Activated T-cell treated with anti-CD3 and anti-CD28 coated beads, Interleukin-2, amount 50 U/mL, for 72 hours (primary cell): ENCODE data around the gene GPS2. TPM values are rescaled to one million over a fixed set of nuclear protein-coding genes. Genes with fewer than 3 reads are reported as not detected.

Source experiments
- ATAC-seq, 2 donors: fragments of 150-1000 bp; cut with Tn5 transposase; replicated peaks in 1 of 2; 2 replicates each; pipeline ENCODE4 v1.10.0; 2021; ENCODE audit warnings: moderate library complexity in 2 of 2, mild to moderate bottlenecking in 1 of 2
- DNase-seq, 2 donors: peaks; one replicate each; pipeline ENCODE4 v3.0.0; 2021 to 2022; ENCODE audit warnings: mixed read lengths in 1 of 2
- H3K27ac Mint-ChIP-seq: one replicate; pipeline ENCODE4 v1.8.0; 2022; ENCODE audit warnings: mild to moderate bottlenecking, moderate library complexity, mixed read lengths
- H3K27me3 Mint-ChIP-seq: one replicate; pipeline ENCODE4 v1.8.0; 2022; ENCODE audit warnings: low read depth, mixed read lengths
- H3K36me3 Mint-ChIP-seq, 2 donors: one replicate each; pipeline ENCODE4 v1.8.0; 2022; ENCODE audit warnings: mixed read lengths in 2 of 2, mild to moderate bottlenecking in 1 of 2; ENCODE audit not compliant: insufficient read depth in 2 of 2
- H3K4me1 Mint-ChIP-seq: one replicate; pipeline ENCODE4 v1.8.0; 2022; ENCODE audit warnings: low read depth, mixed read lengths
- H3K4me3 Mint-ChIP-seq, 2 donors: one replicate each; pipeline ENCODE4 v1.8.0; 2022; ENCODE audit warnings: mild to moderate bottlenecking in 2 of 2, mixed read lengths in 2 of 2, moderate library complexity in 2 of 2
- H3K9me3 Mint-ChIP-seq, 2 donors: one replicate each; pipeline ENCODE4 v1.8.0; 2022; ENCODE audit warnings: mixed read lengths in 2 of 2
- total RNA-seq, 2 donors: library from RNA; stranded (reverse); gene quantifications; one replicate each; pipeline ENCODE4 v1.2.3, GENCODE V29; 2022

Gene GPS2, protein sequence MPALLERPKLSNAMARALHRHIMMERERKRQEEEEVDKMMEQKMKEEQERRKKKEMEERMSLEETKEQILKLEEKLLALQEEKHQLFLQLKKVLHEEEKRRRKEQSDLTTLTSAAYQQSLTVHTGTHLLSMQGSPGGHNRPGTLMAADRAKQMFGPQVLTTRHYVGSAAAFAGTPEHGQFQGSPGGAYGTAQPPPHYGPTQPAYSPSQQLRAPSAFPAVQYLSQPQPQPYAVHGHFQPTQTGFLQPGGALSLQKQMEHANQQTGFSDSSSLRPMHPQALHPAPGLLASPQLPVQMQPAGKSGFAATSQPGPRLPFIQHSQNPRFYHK
- 10 to 100 TPM; 50.5 to 50.7 TPM for total RNA-seq

DNA sequence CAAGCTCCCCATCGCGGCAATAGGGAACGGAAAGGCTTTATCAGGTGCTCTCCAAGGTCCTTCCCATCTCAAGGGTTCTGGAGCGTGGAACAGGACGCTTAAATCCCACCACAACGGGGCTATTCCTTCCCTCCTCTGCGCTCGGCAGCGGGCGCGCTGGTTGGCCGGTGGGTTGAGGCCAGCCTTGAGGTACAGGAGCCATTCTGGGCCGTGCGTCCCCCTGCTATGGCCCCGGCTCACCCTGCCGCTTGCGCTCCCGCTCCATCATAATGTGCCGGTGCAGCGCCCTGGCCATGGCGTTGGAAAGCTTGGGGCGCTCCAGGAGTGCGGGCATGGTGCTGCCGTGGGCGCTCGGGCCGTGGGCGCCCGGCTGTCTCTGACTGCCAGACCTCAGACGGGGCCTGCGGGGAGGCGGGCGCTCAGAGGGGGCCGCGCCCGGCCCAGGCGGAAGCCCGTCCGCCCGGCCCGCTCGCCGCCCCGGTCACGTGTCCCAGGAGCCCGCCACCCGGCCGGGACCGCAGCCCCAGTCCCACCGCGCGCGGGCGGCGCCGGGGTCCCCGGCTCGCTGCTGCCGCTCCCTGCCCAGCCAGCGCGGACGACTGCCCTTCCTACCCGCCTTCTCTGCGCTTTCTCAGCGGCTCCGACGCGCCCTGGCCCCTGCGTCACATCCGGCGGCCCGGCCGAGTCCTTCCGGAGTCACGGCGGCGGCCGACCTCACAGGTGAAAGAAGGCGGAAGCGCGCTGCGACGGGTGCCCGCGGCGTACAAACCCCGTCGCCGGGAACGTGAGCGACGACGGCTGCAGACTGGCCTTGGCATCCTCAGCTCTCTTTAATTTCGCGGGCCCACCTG, at the start of gene GPS2:
Gene GPS2 (minus strand): TSS at position 642 of the 851 bp plus-strand sequence. CDS start 308 bp downstream, at position 334.
- Mint-ChIP-seq H3K36me3 (peaks cover 22 to 25% of the 10 kb centered on the region in 2 donors), H3K4me3 (peak within 1 kb of the TSS; percentile 93 to 96), H3K4me1 (peaks cover 62% of the 10 kb centered on the region), H3K27ac (peak within 1 kb of the TSS; percentile 92), H3K27me3 (no peaks in the 10 kb centered on the region), H3K9me3 (no peaks in the 10 kb centered on the region)
- DNase-seq (peak; percentile 94 to 97), ATAC-seq (peak; percentile 89 to 91)

DNA sequence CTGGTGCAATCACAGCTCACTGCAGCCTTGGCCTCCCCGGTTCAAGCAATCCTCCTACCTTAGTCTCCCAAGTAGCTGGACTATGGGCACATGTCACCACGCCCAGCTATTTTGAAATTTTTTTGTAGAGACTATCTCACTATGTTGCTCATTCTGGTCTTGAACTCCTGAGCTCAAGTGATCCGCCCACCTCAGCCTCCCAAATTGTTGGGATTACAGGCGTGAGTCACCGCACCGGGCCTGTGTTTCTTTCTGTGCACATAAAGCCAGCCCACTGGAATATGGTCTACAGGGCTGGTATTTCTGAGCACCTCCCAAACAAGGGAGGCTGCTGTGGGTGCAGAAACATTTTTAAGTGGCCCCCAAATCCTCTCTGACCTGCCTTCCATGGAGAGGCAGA, 48.2 kb upstream of the GPS2 start:
- ATAC-seq (no peak), DNase-seq (no peak)
- Mint-ChIP-seq H3K4me3 (no peak overlapping the region), H3K27me3 (peaks cover 5% of the 10 kb centered on the region), H3K9me3 (no peaks in the 10 kb centered on the region), H3K27ac (no peak overlapping the region), H3K4me1 (no peaks in the 10 kb centered on the region), H3K36me3 (no peaks in the 10 kb centered on the region)

DNA sequence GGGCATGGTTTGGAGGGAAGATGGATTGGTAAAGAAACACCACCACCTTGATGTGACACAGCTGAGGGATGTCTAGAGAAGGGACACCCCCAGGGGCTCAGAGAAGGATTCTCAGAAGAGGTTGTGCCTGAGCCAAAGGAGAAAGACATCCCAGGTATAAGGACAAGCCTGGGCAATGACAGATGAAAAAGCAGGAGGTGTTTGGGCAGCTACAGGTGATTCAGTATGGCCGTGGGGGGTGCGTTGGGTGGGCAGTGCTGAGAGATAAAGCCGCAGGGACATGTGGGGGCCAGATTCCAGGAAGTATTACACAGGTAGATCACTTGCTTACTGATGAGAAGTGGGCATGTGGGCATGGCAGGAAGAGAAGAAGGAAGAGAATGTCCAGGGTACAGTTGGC, 46.7 kb upstream of the GPS2 start:
- H3K27ac Mint-ChIP-seq: no peak overlapping the region
- no peaks in the 10 kb centered on the region for H3K9me3 Mint-ChIP-seq
- no peak overlapping the region for H3K4me3 Mint-ChIP-seq
- peaks cover 8% of the 10 kb centered on the region for H3K27me3 Mint-ChIP-seq
- H3K36me3 Mint-ChIP-seq: no peaks in the 10 kb centered on the region
- ATAC-seq: no peak
- no peaks in the 10 kb centered on the region for H3K4me1 Mint-ChIP-seq
- DNase-seq: no peak

DNA sequence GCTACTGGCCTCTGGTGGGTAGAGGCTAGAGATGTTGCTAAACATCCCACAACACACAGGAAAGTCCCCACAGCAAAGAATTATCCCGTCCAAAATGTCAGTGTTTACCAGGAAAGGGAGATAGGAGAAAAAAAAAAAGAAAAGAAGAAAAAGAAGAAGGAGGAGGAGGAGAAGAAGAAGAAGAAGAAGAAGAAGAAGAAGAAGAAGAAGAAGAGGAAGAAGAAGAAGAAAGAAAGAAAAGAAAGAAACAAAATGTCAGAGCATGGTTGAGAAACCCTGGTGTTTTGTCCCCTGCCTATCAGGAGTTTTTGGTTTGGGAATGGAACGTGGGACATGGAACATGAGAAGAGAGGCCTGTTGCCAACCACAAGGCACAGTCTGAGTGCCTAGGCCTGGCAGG, 42.2 kb upstream of the GPS2 start:
- ATAC-seq: no peak
- Mint-ChIP-seq H3K9me3 (no peaks in the 10 kb centered on the region), H3K4me3 (no peak overlapping the region), H3K36me3 (peaks cover 0 to 1% of the 10 kb centered on the region in 2 donors), H3K27me3 (peaks cover 12% of the 10 kb centered on the region), H3K4me1 (peaks cover 28% of the 10 kb centered on the region), H3K27ac (peak overlapping the region; percentile 72)
- DNase-seq: no peak

DNA sequence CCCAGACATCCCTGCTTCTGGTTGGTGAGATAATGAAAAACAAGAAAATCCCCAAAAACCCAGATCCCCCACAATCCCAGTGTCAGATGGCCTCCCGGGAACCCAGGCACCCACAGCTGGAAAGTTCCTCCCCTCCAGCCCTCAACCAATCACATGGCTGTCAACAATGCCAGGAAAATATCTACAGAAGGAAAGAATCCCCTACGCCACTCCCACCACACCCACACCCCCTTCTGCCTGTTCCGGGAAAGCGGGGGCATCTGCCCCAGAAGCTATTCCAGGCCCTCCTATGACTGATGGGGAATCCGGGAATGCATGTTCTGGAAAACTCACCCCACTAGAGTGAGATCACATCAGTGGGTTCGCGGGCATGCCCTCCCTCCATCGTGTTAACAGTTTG, 41.6 kb upstream of the GPS2 start:
- no peak overlapping the region for H3K4me3 Mint-ChIP-seq
- no peaks in the 10 kb centered on the region for H3K9me3 Mint-ChIP-seq
- peaks cover 0 to 2% of the 10 kb centered on the region in 2 donors for H3K36me3 Mint-ChIP-seq
- H3K4me1 Mint-ChIP-seq: peaks cover 30% of the 10 kb centered on the region
- H3K27ac Mint-ChIP-seq: no peak overlapping the region
- ATAC-seq: no peak
- H3K27me3 Mint-ChIP-seq: peaks cover 11% of the 10 kb centered on the region
- no peak for DNase-seq

DNA sequence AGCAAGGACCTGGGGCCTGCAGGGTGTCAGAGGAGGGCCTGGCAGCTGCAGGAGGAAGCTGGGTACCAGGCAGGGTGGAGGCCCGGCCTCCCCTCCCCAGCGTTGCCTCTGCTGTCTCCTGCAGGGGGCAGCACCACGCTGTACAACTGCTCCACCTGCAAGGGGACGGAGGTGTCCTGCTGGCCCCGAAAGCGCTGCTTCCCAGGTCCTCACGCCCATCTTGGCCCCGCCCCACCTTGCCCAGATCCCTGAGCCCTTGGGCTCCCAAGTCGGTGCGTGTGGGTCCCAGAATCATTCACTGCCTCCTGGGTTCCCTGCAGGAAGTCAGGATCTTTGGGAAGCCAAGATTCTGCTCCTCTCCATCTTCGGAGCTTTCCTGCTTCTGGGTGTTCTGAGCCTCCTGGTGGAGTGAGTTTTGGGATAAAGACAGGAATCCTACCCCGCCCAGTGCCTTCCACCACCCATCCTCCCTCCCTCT, 41.0 kb upstream of the GPS2 start:
- peaks cover 34% of the 10 kb centered on the region for H3K4me1 Mint-ChIP-seq
- H3K27ac Mint-ChIP-seq: no peak overlapping the region
- DNase-seq (peak; percentile 91), ATAC-seq (peak; percentile 66 to 70)
- H3K36me3 Mint-ChIP-seq: peaks cover 2 to 4% of the 10 kb centered on the region in 2 donors
- no peaks in the 10 kb centered on the region for H3K9me3 Mint-ChIP-seq
- peaks cover 6% of the 10 kb centered on the region for H3K27me3 Mint-ChIP-seq
- no peak overlapping the region for H3K4me3 Mint-ChIP-seq

DNA sequence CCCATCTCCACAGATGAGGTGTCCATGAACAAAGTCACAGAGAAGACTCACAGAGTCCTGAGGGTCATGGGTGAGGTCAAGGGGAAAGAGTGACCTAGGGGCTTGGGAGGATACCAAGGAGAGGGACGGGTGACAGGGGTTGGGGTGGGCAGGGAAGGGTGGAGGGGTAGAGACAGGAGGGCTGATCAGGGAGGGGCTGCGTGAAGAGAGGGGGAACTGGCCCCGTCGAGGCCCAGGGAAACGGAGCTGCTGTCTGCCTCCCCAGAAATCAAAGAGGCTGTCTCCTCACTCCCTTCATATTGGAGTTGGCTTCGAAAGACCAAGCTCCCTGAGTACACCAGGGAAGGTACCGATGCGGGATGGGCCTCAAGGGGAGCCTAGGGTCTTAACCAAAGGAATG, 40.4 kb upstream of the GPS2 start:
- Mint-ChIP-seq H3K4me3 (peak overlapping the region in 1 of 2 donors; percentile 27), H3K27me3 (peaks cover 6% of the 10 kb centered on the region), H3K9me3 (no peaks in the 10 kb centered on the region), H3K27ac (no peak overlapping the region), H3K36me3 (peaks cover 2 to 4% of the 10 kb centered on the region in 2 donors), H3K4me1 (peaks cover 37% of the 10 kb centered on the region)
- no peak for DNase-seq
- ATAC-seq: no peak

DNA sequence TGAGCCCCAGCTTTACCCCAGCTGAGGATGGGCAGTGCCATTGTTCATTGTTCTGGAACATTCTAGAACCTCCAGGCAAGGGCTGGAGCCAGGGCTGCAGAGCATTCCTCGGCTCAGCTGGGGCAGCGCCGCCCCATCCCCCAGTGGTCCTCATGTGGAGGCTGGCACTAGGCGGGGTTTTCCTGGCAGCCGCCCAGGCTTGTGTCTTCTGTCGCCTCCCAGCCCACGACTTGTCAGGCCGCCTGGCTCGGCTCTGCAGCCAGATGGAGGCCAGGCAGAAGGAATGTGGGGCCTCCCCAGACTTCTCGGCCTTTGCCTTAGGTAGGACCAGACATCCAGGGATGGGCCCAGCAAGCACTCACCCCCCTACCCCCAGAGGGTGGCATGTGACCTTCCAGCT, 39.9 kb upstream of the GPS2 start, which contains the start of gene TMEM95:
Gene TMEM95 (plus strand): TSS at position 104 of the 400 bp plus-strand sequence. CDS start 49 bp downstream, at position 153.
- DNase-seq (no peak), ATAC-seq (no peak)
- Mint-ChIP-seq H3K27me3 (peaks cover 6% of the 10 kb centered on the region), H3K9me3 (no peaks in the 10 kb centered on the region), H3K4me3 (peak within 1 kb of the TSS; percentile 29 to 70), H3K36me3 (peaks cover 2 to 4% of the 10 kb centered on the region in 2 donors), H3K4me1 (peaks cover 37% of the 10 kb centered on the region), H3K27ac (peak within 1 kb of the TSS; percentile 70)

DNA sequence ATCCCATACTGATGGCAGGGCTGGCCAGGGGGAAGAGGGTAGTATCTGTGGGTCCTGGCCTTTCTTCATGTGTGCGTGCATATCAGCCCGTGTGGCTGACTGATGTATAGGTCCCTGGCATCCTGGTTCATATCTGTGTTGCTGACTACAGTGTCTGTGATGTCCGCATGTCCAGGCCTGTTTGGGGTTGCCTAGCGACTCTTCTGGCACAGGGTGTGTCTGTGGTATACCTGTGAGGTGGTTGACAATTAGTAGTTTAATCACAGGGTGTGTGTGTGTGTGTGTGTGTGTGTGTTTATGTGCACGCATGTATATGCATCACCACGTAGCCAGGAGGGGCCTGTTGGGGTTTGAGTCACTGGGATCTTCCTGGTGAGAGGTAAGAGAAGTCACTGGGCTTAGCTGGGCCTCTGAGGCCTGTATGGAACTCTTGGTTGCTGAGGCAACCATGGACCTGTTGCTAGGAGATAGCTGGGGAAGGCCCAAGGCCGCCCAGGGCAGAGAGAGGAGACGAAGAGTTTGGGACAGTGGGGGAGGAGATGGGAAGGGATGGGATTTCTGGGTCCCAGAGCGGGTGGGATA, 39.2 kb upstream of the GPS2 start:
- peaks cover 44% of the 10 kb centered on the region for H3K4me1 Mint-ChIP-seq
- ATAC-seq (peak; percentile 18 to 35), DNase-seq (peak; percentile 42 to 50)
- H3K27ac Mint-ChIP-seq: peak overlapping the region; percentile 70
- peak overlapping the region; percentile 29 to 70 for H3K4me3 Mint-ChIP-seq
- H3K27me3 Mint-ChIP-seq: peaks cover 6% of the 10 kb centered on the region
- no peaks in the 10 kb centered on the region for H3K9me3 Mint-ChIP-seq
- peaks cover 2 to 4% of the 10 kb centered on the region in 2 donors for H3K36me3 Mint-ChIP-seq

DNA sequence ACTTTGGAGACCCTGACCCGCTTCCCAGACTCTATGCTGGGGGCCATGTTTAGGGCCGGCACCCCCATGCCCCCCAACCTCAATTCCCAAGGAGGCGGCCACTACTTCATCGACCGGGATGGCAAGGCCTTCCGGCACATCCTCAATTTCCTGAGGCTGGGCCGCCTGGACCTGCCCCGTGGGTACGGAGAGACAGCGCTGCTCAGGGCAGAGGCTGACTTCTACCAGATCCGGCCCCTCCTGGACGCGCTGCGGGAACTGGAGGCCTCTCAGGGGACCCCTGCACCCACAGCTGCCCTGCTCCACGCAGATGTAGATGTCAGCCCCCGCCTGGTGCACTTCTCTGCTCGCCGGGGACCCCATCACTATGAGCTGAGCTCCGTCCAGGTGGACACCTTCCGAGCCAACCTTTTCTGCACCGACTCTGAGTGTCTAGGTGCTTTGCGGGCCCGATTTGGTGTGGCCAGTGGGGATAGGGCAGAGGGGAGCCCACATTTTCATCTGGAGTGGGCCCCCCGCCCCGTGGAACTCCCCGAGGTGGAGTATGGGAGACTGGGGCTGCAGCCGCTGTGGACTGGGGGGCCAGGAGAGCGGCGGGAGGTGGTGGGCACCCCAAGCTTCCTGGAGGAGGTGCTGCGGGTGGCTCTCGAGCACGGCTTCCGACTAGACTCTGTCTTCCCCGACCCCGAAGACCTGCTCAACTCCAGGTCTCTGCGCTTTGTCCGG, 37.9 kb upstream of the GPS2 start:
- Mint-ChIP-seq H3K27ac (peak overlapping the region; percentile 94), H3K4me1 (peaks cover 53% of the 10 kb centered on the region), H3K9me3 (no peaks in the 10 kb centered on the region), H3K4me3 (peak overlapping the region; percentile 84 to 93), H3K27me3 (peaks cover 6% of the 10 kb centered on the region), H3K36me3 (peaks cover 4 to 5% of the 10 kb centered on the region in 2 donors)
- ATAC-seq (no peak), DNase-seq (no peak)

DNA sequence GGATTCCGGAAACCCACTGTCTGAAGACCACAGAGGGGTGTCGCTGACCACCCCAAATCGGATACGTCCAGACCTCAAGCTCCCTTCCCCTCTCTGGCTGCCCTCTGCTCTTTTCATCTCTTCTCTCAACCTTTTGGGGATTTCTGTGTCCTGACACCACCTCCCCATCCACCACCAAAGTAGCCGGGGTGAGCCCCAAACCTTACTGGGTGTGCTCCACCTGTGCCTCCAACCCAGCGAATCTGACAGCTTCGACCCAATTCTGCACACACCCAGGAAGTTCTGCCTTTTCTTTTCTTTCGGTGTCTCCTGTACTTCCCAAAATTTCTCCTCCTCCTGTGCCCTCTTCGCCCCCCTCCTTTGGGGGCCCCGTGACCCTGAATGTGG, 37.3 kb upstream of the GPS2 start:
- H3K27me3 Mint-ChIP-seq: peaks cover 6% of the 10 kb centered on the region
- peaks cover 4 to 5% of the 10 kb centered on the region in 2 donors for H3K36me3 Mint-ChIP-seq
- peak overlapping the region; percentile 94 for H3K27ac Mint-ChIP-seq
- H3K4me1 Mint-ChIP-seq: peaks cover 53% of the 10 kb centered on the region
- H3K4me3 Mint-ChIP-seq: peak overlapping the region; percentile 84 to 93
- ATAC-seq (no peak), DNase-seq (no peak)
- H3K9me3 Mint-ChIP-seq: no peaks in the 10 kb centered on the region

DNA sequence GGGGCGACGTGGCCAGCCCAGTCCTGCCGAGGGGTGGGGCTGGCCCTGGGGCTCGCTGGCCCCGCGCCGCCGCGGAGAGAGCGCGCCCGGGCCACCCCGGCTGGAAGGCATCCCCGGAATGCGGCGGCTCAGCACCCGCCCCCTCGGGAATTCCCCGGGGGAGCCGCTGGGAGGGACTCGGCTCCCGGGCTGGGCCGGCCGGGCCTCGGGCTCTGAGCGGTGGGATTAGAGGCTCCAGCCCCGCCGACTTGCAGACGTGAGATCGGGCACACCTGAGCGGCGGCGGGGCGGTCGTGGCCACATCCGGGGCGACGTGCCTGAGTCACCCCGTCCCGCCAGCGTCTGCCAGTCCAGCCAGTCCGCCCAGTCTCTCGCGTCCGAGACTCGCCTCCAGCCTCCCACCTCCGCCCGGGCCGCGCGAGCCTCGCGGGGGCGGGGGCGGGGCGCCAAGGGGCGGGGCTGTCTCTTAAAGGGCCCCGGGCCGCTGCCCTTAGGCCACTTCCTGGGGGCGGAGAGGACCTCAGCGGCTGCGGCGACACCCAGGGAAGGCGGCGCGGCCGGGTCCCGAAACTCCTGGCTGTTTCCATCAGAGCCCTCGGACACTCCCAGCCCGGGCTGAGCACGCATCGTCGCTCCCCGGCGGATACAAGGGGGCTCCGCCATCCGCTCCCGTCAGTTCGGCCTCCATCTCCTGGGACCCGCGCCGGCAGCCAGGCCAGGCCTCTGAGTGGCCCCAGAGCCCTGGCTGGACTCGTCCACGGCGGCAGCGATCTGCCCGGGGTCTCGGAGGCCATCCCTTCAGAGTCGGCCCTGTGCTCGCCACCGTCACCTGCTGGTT, 36.7 kb upstream of the GPS2 start, which contains the start of gene KCTD11:
Gene KCTD11 (plus strand): TSS at position 498 of the 838 bp plus-strand sequence.
- ATAC-seq (peak; percentile 73 to 78), DNase-seq (peak; percentile 88)
- Mint-ChIP-seq H3K4me1 (peaks cover 53% of the 10 kb centered on the region), H3K27ac (peak within 1 kb of the TSS; percentile 94), H3K27me3 (peaks cover 4% of the 10 kb centered on the region), H3K9me3 (no peaks in the 10 kb centered on the region), H3K4me3 (peak within 1 kb of the TSS; percentile 84 to 93), H3K36me3 (peaks cover 4 to 5% of the 10 kb centered on the region in 2 donors)
